HG02678 (cell line): ENCODE data around the gene MC4R.

Experiments used
- ATAC-seq: cut with Tn5 transposase; IDR thresholded peaks from one replicate; pipeline ENCODE4 v1.9.1; 2021; ENCODE audit warnings: mild to moderate bottlenecking, moderate library complexity; ENCODE audit not compliant: unreplicated experiment

The MC4R gene

GRCh38 chr18:60329131-60329530, 43.4 kb downstream of the MC4R start:
- ATAC-seq, result no peak

GRCh38 chr18:60327880-60328279, 44.7 kb downstream of the MC4R start:
- ATAC-seq, result no peak

- no peak for ATAC-seq
Observed at GRCh38 chr18:60322591-60322990, 50.0 kb downstream of the MC4R start.
